ENCODE measurements around the gene FGFBP1.
A peak's percentile ranks its signal among the peaks of the same experiment; 100 is the strongest.

FGFBP1 gene

GRCh38 chr4:15913631-15913970 is 24.9 kb downstream of the FGFBP1 start:
- DNase-seq (ENCODE audit: extremely low read depth in 1 of 2, low read depth in 1 of 2): no peak

GRCh38 chr4:15912961-15913630 is 25.4 kb downstream of the FGFBP1 start:
- DNase-seq (ENCODE audit: extremely low read depth in 1 of 2, low read depth in 1 of 2): no peak

DNA sequence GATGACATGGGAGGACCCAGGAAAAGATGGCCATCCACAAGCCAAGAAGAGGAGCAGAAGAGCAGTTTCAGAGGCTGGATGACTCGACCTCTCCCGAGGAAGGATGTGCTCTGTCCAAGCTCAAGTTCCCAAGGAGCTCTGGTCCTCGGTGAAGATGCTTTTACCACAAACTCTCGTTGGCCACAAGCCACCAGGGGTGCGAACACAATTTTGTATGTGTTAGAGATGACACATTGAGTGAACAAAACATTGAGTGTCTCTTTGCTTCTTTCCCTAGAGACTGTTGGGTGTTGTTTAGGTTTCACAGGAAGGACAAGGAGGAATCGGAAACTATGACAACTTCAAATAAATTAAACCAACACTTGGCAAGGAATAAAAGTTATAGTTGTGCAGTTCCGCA is 26.3 kb downstream of the FGFBP1 start:
- DNase-seq (ENCODE audit: extremely low read depth in 1 of 2, low read depth in 1 of 2): no peak

DNA sequence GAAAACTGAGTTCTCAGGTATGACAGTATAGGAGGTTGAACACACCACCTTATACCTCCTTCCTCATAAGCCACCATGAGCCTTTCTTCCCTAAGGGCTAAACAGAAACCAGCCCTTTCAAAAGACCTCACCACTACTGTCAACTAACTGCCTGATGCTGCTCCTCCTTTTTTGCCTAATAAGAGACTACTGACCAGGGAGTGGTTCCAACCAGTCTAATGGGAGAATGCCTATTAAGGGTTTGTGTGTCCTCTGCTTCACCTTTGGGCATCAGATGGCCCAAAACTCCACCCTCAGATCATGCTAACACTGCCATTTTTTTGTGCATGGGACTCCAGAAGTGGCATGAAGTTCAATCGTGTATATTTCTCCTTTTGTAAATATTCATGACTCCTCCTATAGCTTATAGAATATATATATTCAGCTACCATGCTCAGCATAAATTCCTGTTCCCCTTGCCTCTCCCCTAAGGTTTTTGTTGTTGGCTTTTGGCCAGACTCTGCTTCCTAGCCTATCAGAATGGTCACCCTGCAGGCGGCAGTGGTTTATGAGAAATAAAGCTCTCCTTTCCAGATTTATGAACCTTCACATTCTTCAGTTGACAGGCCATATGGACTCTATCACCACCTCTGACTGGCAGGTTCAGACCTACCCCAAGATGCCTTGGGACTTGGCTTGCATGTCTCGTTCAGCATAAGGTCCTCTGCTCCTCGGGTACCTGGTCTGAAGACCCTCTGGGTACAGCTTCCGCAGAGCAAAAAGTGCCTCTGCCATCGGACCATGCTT is 28.2 kb downstream of the FGFBP1 start:
- no peak for DNase-seq (ENCODE audit: extremely low read depth in 1 of 2, low read depth in 1 of 2)

- DNase-seq (ENCODE audit: extremely low read depth in 1 of 2, low read depth in 1 of 2): no peak
These were observed 31.1 kb downstream of the FGFBP1 start for GRCh38 chr4:15907430-15907829.

DNA sequence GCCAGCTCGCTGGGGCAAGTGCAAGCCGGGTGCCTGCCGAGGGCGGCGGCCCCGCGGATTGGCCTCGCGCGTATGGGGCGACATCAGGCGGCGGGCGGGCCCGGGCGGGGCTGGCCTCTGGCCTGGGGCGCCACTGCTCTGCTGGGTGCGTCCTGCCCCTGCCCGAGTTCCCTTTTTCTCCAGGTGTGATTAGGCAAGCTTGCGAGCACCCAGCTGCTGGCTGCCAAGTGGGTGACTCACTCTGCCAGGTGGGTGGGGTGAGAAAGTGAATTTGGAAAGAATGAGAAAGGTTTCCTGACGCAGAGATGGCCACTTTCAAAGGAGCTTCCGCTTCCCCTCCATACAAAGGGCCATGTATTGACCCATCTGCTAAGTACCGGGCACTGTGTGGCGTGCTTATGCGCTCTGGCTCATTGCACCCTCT is 32.5 kb downstream of the FGFBP1 start:
- DNase-seq (ENCODE audit: extremely low read depth in 1 of 2, low read depth in 1 of 2): peak in 1 of 2 donors; percentile 13

- no peak for DNase-seq (ENCODE audit: extremely low read depth in 1 of 2, low read depth in 1 of 2)
These were observed 35.8 kb downstream of the FGFBP1 start for GRCh38 chr4:15902746-15903145.

DNA sequence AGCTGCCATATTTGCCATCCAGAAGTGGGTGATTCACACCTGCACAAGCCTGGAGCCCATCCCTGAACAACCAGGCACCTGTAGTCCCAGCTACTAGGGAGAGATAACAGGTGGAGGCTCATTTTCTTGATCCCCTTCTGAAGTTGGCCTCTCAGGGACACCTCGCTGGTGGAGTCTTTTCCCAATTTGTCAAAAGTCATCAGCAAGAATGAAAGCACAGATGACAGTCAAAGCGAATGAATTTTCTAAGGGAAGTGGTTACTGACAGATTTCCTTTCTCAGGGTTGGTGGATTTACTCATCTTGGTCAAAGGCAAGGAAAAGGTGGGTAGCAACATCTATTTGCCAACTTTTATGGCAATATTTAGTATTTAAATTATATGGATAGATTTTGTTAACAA is 36.5 kb downstream of the FGFBP1 start:
- no peak for DNase-seq (ENCODE audit: extremely low read depth in 1 of 2, low read depth in 1 of 2)

- no peak for DNase-seq (ENCODE audit: extremely low read depth in 1 of 2, low read depth in 1 of 2)
These were observed 37.5 kb downstream of the FGFBP1 start for GRCh38 chr4:15901007-15901406.

GRCh38 chr4:15899511-15899910 is 39.0 kb downstream of the FGFBP1 start:
- no peak for DNase-seq (ENCODE audit: extremely low read depth in 1 of 2, low read depth in 1 of 2)

- DNase-seq (ENCODE audit: extremely low read depth in 1 of 2, low read depth in 1 of 2): no peak
These were observed 39.6 kb downstream of the FGFBP1 start for GRCh38 chr4:15898902-15899301.

- DNase-seq (ENCODE audit: extremely low read depth in 1 of 2, low read depth in 1 of 2): no peak
These were observed 41.0 kb downstream of the FGFBP1 start for GRCh38 chr4:15897577-15897976.

GRCh38 chr4:15894921-15895916 is 43.3 kb downstream of the FGFBP1 start:
- no peak for DNase-seq (ENCODE audit: extremely low read depth in 1 of 2, low read depth in 1 of 2)

DNA sequence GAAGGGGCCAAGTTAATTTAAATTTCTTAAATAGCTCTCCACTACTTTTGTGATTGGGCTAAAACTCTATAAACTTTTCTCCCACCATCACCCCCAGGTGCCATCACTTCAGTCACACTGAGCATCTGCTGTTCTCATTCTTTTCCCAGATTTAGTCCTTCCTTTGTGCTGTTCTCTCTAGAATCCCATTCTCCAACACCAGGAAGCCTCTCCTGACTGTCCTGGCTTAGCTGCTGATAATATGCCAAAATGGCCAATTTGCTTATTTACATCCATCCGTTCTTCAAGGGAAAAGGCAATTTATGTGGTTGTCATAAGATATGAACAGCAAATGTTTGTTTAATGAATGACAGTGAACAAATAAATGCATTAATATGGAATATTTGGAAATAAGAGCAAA is 44.1 kb downstream of the FGFBP1 start:
- DNase-seq (ENCODE audit: extremely low read depth in 1 of 2, low read depth in 1 of 2): no peak

DNA sequence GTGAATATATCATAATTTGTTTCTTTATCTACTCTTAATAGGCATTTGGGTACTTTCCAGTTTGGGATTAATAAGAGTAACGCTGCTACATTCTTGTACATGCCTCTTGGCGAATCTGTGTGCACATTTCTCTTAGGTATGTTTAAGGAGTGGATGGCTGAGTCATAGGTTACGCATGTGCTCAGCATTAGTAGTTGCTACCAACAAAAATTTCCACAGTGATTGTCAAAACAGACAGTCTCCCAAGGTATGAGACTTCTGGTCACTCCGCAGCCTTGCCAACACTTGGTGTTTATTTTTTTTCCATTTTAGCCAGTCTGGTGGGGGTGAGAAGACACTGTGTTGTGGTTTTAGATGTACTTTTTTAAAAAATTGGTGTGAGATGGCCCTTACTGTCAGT is 44.6 kb downstream of the FGFBP1 start:
- no peak for DNase-seq (ENCODE audit: extremely low read depth in 1 of 2, low read depth in 1 of 2)

- DNase-seq (ENCODE audit: extremely low read depth in 1 of 2, low read depth in 1 of 2): no peak
These were observed 47.2 kb downstream of the FGFBP1 start for GRCh38 chr4:15891312-15891711.

DNA sequence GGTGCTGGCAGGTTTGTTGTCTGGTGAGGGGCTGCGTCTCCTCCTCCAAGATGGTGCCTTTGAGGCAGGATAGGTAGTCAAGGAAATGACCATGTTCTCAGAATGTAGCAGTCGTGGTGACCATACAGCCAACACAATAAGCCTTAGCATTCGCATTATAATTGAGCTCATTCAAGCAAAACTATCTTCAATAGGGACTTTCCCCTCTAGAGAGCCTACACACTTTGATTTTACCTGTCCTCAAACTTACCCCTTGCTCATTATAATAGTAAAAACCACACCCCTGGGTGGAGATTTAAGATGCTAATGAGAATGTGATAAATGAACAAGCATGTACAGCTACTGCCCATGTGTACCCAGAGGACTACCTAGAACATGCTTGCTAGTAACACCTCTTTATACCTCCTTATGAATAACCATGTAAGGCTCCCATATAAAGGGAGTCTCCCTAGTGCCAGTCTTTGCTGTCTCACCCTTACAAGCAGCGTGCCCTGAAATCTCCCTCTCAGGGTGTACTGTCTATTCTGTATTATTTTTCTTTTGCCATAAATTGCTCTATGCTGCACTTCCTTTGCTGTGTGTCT is 48.2 kb downstream of the FGFBP1 start:
- no peak for DNase-seq (ENCODE audit: extremely low read depth in 1 of 2, low read depth in 1 of 2)

DNA sequence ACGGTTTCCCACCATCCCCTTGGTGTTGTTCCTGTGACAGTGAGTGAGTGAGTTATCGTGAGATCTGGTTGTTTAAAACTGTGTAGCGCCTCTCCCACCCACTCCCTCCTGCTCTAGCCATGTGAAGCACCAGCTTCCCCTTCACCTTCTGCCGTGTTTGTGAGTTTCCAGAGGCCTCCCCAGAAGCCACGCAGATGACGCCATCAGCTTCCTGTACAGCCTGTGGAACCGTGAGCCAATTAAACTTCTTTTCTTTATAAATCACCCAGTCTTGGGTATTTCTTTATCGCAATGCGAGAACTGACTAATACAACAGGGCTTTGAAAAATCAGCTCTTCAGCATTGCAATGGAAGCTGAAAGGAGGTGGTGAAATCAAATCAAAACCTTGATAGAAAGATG is 50.0 kb downstream of the FGFBP1 start:
- DNase-seq (ENCODE audit: extremely low read depth in 1 of 2, low read depth in 1 of 2): no peak
